ENCODE results near the gene AHI1.

Gene AHI1

GRCh38 chr6:135306166-135306565 is 191.4 kb downstream of the AHI1 start:
- DNase-seq: no peak
- intact Hi-C loops (cut with DNase I): no loop called here

- no peak for DNase-seq
- intact Hi-C loops (cut with DNase I): no loop called here
These were observed 191.9 kb downstream of the AHI1 start for GRCh38 chr6:135305684-135306083.

GRCh38 chr6:135304883-135305282 is 192.7 kb downstream of the AHI1 start:
- DNase-seq: no peak
- intact Hi-C loops (cut with DNase I): no loop called here

GRCh38 chr6:135301304-135301703 is 196.2 kb downstream of the AHI1 start:
- DNase-seq: no peak
- intact Hi-C loops (cut with DNase I): no loop called here

GRCh38 chr6:135300576-135300975 is 197.0 kb downstream of the AHI1 start:
- intact Hi-C loops (cut with DNase I): no loop called here
- no peak for DNase-seq

GRCh38 chr6:135299256-135299655 is 198.3 kb downstream of the AHI1 start:
- intact Hi-C loops (cut with DNase I): no loop called here
- DNase-seq: no peak

GRCh38 chr6:135298455-135298854 is 199.1 kb downstream of the AHI1 start:
- intact Hi-C loops (cut with DNase I): no loop called here
- DNase-seq: no peak

GRCh38 chr6:135296715-135297114 is 200.8 kb downstream of the AHI1 start:
- no peak for DNase-seq

GRCh38 chr6:135295085-135295484 is 202.5 kb downstream of the AHI1 start:
- no peak for DNase-seq
- intact Hi-C loops (cut with DNase I): no loop called here

More at GRCh38 chr6:135296715-135297114, 200.8 kb downstream of the AHI1 start:
- intact Hi-C loops (cut with DNase I): no loop called here

- intact Hi-C loops (cut with DNase I): no loop called here
- no peak for DNase-seq
These were observed 206.1 kb downstream of the AHI1 start for GRCh38 chr6:135291288-135292076.

- no peak for DNase-seq
- intact Hi-C loops (cut with DNase I): no loop called here
These were observed 207.7 kb downstream of the AHI1 start for GRCh38 chr6:135289816-135290215.

GRCh38 chr6:135286962-135287538 is 210.5 kb downstream of the AHI1 start:
- DNase-seq: no peak
- intact Hi-C loops (cut with DNase I): no loop called here

- intact Hi-C loops (cut with DNase I): no loop called here
- DNase-seq: no peak
These were observed 212.4 kb downstream of the AHI1 start for GRCh38 chr6:135285165-135285564.

- no peak for DNase-seq
- intact Hi-C loops (cut with DNase I): no loop called here
These were observed 213.6 kb downstream of the AHI1 start for GRCh38 chr6:135283926-135284325.

- no peak for DNase-seq
- intact Hi-C loops (cut with DNase I): no loop called here
These were observed 215.1 kb downstream of the AHI1 start for GRCh38 chr6:135282395-135282794.

- intact Hi-C loops (cut with DNase I): no loop called here
- no peak for DNase-seq
These were observed 215.6 kb downstream of the AHI1 start for GRCh38 chr6:135281964-135282363.

- intact Hi-C loops (cut with DNase I): no loop called here
- DNase-seq: no peak
These were observed 216.3 kb downstream of the AHI1 start for GRCh38 chr6:135281227-135281626.

- DNase-seq: no peak
- intact Hi-C loops (cut with DNase I): no loop called here
These were observed 217.0 kb downstream of the AHI1 start for GRCh38 chr6:135280375-135281136.

GRCh38 chr6:135277422-135277821 is 220.1 kb downstream of the AHI1 start:
- no peak for DNase-seq
- intact Hi-C loops (cut with DNase I): no loop called here

- DNase-seq: no peak
- intact Hi-C loops (cut with DNase I): no loop called here
These were observed 222.8 kb downstream of the AHI1 start for GRCh38 chr6:135274561-135275293.

- DNase-seq: no peak
- intact Hi-C loops (cut with DNase I): no loop called here
These were observed 225.9 kb downstream of the AHI1 start for GRCh38 chr6:135271626-135272025.

Measured in posterior cingulate gyrus (tissue), 11 donors.